HG02884 (cell line): ENCODE results near the gene NEDD4L.

Experiments
- ATAC-seq: cut with Tn5 transposase; IDR thresholded peaks from one replicate; pipeline ENCODE4 v1.9.1; 2021; ENCODE audit warnings: mild to moderate bottlenecking, moderate library complexity; ENCODE audit not compliant: unreplicated experiment

Gene NEDD4L

DNA sequence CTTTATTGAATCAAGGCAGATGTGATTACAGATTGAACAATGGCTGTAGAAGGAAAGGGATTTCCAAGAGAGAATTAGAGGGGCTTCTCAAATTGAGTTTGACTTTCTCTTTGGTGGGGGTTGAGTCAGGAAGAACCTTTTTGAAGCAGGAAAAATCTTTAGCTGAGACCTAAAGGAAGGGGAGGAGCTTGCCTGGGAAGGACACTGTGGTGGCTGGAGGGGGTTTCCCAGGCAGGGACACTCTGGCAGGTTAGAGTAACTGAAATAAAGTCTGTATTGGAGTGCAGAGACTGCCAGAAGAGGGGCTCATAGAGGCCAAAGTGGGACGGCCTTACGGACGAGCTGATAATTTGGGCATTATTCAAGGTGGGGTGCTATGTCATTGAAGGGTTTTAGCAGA, 69.3 kb downstream of the NEDD4L start:
- peak; percentile 54 for ATAC-seq

DNA sequence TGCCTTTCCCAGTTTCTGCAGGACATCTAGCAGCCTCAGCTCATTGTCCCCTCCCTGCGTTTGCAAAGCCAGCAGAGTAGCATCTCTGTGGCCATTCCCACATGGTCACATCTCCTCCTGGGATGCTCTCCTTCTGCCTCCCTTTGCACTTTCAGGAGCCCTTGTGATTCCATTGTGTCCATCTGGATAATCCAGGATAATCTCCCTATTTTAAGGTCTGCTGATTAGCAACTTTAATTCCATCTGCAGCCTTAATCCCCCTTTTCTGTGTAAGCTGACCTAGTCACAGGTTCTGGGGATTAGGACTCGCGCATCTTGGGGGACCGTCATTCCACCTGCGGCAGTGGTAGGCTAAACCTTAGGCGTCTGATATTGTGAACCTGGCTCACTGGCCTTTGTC, 70.7 kb downstream of the NEDD4L start:
- no peak for ATAC-seq

DNA sequence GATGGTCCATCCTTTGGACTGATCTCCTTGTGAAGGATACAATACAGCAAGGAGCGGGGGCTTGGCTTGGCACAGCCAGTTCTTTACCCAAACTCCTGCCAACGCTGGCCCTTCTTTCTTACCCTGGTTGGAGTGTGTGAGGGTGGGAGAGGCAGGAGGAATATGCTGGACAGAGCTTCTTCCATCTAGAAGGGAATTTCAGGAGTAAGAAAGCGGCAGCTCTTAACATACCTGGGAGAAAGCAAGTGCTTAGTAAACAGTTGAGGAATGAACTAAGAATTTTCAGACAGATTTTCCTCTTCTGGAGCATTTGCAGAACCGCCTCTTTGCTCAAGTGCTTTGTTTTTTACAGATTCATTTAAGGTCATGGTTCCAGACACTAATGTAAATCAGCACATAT, 72.8 kb downstream of the NEDD4L start:
- no peak for ATAC-seq

DNA sequence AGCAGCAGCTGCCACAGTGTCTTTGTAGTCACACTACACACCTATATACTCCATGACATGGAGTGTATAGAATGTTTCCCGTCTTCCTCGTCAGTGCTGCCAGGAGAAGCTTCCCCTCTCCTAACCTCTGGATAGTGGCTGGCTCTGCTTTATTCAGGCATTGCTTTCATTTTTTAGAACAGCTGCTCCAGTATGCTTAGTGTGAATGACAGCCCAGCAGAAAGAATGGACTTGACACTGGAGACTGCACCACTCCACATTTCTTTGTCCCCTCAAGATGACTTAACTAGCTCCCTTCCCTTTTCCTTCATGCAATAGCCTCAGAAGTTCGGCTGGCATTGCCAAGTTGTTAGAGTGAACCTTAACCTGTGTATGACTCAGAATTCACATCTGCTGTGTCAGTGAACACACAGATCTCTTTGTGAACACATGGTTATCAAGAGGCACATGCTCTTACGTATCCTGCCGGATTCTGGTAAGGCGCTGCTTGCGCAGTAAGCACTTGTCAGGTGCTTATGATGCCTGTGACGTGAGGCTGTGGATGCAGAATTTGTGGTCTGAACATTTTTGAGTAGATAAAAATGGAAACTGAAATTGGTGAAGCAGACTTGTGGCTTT, 73.9 kb downstream of the NEDD4L start:
- no peak for ATAC-seq

DNA sequence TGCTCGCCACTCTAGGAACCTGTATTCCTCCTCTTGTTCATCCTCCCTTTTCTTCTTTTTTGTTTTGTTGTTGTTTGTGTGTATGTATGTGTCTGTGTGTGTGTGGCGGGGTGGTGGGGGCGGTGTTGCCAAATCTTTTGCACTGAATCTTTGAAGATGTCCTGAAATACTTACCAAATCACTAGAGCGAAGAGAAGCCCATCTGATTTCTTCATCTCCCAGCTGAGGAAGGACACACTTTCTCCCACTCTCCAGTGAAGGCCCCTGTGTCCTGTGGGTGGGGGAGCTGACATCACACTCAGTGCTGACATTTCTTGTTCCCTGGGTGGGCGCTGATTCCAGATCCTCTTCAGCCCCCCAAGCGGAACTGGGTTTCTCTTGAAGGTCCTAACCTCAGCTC, 74.5 kb downstream of the NEDD4L start:
- no peak for ATAC-seq

DNA sequence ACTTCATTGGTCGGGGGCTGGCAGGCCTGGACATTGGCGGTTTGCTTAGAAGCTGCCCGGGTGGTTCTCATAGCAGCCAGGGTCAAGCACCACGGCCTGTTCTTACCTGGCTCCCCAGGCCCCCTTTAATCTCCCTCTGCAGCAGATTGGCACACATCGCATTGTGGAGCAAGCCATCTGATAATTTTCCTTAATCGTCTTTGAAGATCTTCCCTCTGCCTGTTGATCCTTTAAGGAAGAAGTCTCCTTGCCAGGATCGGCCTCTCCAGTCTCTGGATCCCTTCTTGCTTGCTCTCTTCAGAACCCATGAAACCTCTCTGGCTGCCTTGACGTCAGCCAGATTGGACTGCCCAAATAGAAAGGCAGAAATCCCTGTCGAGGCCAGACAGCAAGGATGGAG, 75.8 kb downstream of the NEDD4L start:
- no peak for ATAC-seq

DNA sequence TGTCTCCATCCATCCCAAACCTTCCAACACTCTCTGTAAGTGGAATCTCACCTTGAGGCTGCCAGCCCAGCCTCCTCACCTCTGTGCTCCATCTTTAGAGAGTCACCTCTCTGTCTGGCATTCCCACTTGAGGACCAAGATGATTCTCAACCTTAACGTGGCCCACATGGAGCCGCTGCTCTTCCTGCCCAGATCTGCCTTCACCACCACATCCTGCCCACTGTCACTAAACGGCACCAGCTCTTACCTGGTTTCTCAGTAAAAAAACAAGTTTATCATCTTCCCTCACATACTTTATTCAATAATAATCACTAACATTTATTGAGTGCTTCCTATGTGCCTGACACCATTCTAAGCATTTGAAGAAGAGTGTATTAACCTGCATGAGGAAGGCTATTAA, 80.4 kb downstream of the NEDD4L start:
- no peak for ATAC-seq

DNA sequence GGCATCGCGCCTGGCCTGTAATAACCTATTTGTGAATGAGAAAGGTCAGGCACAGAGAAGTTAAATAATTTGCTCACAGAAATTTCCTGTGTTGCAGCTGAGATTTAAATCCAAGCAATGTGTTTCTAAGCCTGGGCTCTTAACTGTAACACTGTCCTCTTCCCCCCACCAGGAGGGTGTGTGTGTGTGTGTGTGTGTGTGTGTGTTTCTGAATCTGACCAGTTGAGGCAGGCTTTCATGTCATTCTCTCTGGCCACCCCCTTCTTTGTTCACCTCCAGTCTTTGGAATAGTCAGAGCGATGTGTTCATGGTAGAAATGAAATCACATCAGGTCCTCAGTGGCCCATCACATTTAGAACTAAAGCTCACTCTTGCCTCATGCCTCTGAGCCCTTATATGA, 81.2 kb downstream of the NEDD4L start:
- no peak for ATAC-seq

DNA sequence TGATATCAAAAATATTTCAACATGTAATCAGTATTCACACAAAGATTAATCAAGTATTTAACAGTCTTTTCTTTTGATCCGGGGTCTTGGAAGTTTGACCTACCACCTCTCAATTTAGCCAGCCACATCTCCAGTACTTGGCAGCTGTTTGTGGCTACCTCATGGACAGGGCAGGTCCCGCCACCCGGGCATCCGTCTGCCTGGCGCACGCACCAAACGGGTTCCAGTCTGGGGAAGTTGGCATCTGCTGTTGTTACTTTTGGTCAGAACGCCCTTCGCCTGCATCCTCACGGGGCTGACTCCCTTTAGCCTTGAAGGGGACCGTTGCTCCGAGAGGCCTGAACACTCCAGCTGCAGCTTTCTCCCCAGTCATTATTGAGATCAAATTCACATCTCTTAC, 81.7 kb downstream of the NEDD4L start:
- no peak for ATAC-seq

DNA sequence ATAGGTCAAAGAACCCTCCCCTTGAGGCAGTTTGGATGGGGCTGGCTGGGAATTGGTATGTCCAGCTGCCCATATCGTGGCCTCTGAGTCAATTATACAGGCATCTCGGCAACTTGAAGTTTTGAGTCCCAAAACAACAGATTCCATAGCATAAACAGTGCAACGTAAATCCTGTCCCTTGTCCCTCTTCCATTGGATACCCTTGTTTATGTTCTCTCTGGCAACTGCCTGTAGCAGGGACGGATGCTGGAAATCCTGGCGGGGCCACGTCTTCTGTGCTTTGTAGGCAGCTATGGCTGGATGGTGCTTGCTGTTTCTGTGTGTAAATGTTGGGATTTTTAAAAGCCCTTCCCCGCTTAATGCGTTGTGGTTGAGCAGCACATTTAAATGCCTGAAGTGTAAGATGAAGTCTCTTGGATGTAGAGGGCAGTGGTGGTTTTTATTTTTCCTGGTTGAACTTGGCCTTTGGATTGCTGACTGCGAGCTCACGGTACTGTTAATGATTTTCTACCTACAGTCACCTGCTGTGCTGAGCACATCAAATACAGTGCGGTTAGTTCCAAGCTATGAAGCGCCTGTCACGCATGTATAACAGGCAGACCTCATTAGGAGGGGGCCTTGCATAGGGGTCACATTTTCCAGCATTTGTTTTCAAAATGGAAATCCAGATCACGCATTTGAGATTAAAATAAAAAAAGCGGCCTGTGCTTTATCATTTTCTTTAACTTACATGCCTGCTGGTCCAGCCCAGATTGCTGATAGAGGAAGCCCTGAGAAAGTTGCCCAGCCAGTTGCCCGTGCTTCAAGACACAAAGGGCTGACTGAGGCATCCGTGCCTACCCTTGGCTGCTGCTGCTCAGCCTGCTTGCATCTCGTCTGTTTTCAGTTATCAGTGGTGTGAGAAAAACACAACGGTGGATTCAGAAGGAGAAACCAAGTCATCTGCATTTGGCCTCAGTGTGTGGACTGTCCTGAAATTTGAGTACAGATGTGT, 84.7 kb downstream of the NEDD4L start:
- no peak for ATAC-seq

DNA sequence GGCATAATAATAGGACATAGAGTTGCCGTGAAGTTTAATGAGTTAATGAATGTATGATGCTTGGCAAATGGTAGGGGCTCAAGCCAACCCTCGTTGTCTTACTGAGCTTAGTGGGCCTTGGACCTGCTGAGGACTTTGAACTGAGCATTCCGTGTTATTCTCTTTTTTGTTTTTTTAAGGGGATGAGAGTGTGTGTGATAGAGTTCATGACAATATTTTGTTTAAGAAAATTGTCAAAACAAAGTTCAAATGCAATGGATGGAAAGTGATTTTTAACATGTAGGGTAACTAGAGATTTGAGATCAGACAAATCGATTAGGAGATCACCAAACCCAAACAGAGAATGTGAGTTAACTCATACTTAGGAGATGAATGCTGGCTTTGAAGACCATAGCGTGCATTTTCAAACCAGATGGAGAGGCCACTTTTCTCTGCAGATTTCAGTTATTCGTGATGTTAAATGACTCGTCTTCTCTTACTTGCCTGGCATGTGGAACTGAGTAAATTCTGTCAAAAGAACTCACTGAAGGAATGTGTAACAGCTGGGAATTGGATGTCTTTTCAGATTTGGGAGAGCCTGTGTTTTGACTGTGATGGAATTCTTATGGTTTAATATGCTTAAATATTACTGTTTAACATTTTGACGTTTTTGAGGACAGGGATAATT, 88.7 kb downstream of the NEDD4L start:
- ATAC-seq = no peak

DNA sequence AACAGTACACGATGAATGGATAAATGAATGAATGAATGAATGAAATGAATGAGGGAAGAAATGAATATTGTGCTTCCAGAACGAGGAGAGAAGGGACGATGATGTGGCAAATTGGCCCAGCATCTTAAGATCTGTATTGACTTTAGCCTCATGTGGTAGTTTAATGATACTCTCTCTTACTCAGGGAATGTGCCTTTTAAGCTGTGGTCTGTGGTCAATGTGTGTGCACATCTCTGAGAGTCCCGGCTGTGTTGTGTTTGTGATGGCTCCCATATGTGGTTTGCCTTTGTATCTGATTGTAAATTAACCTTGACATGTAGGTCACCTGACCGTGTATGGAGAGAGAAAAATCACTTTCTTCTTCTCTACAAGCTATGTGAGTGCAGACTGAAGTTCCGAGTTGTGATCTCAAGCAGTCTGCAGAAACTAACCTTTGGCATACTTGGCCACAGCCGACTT, 91.2 kb downstream of the NEDD4L start:
- no peak for ATAC-seq

DNA sequence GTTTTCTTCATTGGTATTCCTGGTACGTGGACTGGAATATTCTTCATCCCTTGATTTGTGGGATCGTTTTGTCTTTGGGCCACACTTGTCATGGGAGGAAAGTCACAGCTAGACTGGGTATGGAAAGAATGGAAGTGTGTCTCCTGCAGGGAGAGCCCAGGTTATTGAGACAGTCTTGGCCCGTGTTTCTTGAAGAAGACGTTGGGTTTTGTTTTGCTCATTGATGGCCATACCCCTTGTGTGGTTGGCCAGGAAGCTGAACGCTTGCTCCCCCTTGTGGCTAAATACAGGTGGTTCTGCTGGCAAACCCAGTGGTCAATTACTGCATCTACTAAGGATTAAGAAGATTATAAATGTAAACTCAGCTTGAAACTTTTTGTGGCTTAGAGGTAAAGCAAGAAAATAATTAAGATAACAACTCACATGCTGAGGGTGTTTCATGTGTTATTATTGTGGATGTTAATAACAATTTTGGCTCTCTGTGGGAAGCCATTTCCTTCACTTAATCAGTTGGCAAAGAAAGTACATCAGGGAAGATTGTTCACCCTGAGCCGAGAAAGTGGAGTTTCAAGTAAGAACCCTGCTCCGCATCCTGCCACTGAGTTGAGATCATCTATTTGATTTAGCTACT, 91.8 kb downstream of the NEDD4L start:
- no peak for ATAC-seq

DNA sequence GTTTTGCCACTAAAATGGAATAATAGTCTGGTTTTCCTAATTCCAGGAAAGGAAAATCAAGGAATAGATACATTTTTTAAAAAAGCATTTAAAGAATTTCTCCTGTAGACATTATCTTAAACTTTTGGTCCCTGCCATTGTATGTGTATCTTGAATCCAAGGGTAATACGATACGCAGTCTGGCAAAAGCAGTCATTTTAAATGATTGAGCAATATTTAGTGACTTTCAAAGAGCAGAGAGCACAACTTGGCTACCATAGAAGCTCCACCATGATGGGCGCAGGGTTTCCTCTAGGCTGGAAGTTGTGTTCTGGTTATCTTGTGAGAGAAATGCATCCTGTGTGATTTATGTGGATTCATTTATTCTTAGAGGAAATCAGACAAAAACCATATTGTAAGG, 92.9 kb downstream of the NEDD4L start:
- no peak for ATAC-seq

DNA sequence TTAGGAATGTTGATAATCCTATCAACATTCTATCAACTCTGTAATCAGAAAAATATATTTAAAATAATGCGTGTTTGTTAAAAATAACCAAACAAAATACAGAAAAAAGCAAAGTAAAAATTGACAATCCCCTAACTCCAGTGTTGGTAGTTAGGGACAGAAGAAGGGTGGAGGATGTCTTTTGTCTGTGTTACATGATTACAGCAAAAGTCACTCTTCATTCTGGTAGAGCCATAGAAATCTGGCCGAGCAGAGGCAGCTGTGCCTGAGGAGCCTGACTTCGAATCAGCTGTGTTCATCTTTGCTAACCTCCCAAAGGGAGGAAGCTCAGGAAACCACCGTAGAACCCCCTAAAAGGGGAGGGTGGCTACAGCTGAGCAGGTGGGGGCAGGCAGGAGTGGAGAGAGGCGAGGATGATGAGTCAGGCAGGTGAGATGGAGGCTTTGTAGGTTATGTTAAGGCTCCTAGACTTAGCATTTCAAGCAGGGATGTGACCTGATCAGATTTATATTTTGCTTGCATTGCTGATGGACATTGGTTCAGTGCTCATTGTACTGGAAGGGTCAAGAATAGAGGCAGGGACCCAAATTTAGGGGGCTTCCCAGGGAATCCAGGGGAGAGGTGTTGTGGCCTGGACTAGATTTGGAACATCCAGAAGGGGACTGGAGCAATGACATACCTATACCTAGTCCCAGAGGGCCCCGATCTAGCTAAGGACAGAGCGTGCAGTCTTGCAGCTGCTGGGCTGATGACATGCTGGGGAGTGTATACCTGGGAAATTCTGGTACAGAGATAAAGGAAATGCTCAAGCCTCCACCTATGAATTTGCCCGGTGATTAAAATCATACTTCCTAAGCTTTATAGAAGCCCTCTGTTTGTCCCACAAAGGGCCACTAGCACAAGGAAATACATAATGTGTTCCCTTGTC, 95.7 kb downstream of the NEDD4L start:
- ATAC-seq = no peak

DNA sequence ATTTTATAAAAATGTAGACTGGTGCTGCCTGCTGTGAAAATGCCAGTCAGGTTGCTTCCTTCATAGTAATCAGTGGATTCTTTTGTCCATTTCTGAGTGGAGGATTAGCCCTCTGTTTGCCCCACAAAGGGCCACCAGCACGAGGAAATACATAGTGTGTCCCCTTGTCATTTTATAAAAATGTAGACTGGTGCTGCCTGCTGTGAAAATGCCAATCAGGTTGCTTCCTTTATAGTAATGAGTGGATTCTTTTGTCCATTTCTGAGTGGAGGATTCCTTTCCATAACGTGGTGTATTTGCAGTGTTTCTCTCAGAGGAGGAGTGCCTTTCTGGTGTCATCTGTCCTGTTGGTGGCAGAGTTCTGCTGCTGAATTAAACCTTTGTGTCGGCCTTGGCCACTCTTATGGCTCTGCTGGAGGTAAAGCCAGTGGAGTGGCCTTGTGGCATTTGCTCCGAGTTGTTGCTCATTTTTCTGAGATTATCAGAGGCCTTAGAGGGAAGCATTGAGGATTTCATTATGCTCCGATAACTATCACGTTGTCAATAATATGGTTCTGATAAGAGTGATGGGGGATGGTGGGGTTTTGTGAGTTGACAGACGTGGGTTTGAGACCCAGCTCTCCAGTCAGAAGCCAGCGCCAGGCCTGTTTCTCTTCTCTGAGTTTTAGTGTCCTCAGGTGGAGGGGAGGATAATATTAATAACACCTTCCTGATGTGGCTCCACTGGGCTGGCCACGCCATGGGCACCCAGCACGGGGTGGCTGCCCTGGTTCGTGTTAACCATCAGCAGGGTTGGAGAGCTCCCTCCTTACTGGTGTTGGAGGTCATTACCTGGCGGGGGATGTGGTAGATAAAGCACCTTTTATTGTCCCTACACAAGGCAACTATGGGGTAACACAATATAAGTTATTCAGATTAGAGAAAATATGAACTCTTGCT, 96.6 kb downstream of the NEDD4L start:
- no peak for ATAC-seq

DNA sequence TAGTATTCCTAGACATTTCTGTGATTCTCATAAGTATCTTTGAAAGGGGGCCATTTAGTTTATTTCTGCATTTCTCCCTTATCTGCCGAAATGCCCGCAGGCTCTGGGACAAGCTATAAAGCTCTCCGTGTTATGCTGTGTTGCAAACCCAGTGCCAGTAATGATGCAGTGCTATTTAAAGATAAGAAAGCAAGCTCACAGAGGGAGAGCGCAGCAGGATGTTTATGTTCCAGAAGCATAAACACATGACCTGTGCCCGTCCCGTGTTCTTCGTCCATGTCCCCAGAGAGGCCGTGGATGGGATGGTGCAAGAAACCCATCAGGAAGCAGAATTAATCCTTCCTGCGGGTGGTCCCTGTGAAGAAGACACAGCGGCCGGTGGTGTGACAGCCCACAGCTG, 99.4 kb downstream of the NEDD4L start:
- ATAC-seq = no peak

DNA sequence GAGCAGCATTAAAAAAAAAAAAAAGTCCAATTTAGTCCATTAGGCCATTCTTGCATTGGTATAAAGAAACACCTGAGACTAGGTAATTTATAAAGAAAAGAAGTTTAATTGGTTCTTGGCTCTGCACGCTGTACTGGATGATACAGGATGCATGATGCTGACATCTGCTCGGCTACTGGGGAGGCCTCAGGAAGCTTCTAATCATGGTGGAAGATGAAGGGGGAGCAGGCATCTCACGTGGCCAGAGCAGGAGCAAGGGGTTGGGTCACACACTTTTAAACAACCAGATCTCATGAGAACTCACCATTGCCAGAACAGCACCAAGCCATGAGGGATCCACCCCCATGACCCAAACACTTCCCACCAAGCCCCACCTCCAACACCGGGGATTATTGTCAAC, 100.1 kb downstream of the NEDD4L start:
- ATAC-seq = no peak

DNA sequence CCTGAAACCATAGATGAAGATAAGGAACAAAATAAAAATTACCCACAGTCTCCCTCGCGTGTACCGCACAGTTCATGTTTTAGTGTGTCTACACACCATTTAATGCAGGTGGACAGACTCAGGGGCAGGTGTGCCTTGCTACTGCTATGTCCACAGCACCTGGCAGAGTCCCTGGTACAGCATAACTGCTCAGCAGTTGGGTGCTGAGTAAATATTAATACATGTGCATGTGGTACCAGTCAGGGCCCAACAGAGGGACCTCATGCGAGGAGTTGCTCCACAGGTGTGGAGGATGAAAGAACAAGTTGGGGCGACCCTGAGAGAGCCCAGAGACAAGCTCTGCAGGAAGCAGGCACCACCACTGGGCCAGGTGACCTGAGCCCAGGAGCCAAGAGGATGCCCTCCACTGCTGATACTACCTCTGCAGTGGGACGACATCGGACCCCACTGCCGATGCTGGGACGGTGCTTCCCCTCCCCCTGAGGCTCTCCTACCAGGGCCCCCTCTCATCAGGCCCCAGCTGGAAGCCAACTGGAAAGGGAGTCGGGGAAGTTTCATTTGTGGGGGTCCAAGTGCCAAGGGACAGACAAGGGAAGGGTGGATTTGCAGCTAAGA, 100.8 kb downstream of the NEDD4L start:
- no peak for ATAC-seq
